NAMALWA (cell line): Measurements from ENCODE around the gene ARID1B.

Source experiments
- DNase-seq: peaks from one replicate; pipeline ENCODE4 v3.0.0-alpha.2; 2015; ENCODE audit warnings: low spot score

Gene ARID1B

DNA sequence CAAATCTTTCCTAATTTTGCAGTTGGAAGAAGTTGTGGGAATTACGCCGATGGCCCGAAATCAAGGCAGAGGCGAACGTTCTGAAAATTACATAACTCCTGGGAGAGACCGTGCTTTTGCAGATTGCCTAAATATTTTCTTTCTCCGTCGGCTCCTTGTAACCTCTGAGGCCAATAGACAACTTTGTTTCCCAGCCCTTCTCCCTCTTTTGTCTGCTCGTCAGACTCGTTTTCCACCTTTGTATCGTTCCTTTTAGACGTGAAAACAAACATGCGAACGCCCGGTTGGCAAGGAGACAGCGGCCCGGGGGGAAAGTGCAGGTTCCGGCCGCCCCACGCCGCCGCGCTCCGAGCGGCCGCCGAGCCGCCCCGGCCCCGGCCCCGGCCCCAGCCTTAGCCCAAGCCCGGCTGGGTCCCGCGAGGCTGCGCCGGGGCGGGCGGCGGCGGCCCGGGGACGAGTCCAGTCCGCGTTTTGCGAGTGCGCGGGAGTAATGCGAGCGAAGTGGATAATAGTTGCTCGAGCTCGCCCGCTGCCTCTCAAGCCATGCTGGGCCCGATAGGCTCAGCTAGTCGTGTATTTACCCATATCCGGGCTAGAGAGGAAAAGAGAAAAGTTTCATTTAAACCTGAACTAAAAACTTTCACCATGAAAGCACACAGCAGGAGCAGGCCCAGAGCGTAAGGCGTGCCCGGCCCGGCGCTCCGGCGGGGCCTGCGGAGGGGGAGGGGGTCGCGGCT is at the start of gene ARID1B:
Gene ARID1B (plus strand): TSS at position 539 of the 737 bp plus-strand sequence. CDS start 303 bp downstream, outside the sequence.
- peak; percentile 91 for DNase-seq

DNA sequence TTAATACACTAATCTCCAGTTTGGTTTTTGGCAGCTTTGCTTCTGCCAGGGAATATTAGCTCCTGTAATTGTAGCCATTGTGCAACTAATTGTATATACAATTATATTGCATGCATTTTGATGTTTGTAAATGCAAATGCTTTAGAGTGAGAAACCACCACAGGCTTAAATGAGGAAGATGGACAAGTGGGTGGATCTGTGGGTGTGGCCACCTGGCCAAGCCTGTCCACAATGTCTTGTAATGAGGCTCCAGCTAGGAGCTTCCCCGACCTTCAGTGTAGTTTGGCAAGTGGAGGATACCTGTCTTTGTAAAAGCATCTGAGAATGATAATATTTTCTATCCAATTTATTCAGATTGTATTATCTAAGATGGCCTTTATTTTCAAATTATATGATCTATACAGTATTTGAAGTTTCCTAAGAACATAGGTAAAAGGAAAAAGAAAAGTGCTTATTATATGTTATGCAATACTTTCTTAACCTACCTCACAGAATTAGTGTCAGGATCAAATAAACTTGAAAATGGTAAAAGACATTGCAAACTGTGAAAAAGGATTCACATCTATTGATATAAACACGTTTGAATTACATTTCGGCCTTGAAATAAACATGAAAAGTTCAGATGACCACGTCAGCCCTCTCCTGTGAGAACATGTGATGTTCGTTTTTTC is 49.3 kb upstream of the ARID1B start:
- no peak for DNase-seq

DNA sequence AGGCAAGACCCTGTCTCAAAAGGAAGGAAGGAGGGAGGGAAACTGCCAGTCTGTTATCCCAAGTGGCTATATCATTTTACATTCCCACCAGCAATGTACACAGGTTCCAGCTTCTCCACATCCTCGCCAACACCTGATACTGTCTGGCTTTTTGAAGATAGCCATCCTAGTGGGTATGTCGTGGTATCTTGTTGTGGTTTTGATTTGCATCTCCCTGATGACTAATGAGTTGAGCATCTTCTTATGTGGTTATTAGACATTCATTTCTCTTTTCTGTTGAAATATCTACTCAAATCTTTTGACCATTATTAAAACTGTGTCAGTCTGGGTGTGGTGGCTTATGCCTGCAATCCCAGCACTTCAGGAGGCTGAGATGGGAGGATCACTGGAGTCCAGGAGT is 47.9 kb upstream of the ARID1B start:
- DNase-seq: peak; percentile 27

DNA sequence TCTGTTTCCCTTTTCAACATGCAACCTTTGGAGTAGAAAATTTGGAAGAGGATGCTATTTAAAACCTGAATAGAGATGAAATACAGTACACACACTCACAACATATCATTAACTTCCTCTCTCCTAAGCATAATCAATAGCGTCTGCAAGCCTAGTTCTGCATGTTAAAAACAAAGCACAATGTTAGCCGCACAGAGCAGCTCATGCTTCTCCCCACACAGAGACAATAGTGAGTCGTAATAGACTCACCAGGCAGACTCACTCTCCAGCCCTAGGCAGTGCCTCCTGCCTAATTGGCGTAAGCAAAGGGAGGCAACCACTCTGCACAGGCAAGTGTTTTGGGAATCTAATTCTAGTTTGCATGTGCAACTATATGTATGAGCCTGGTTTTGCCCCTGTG is 45.8 kb upstream of the ARID1B start:
- no peak for DNase-seq

- DNase-seq: no peak
Observed at GRCh38 chr6:156735751-156736150, 41.4 kb upstream of the ARID1B start.

DNA sequence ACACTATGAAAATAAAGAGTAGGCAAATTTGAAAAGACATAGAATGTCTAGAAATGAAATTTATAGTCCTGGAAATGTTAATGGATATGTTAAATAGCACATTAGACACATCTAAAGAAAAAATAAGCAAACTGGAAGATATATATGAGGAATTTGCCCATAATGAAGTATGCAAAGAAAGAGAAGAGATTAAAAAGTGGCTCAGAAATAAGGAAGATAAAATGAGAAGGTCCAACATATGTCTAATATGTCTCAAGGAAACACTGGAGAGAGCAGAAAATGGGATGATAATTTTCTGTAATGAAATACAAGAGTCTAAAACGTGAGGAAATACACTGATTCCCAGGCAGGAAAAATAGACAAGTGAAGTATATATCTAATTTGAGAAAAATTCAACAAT is 36.6 kb upstream of the ARID1B start:
- DNase-seq: no peak

- peak; percentile 82 for DNase-seq
Observed at GRCh38 chr6:156741287-156742073, 35.7 kb upstream of the ARID1B start.

- DNase-seq: no peak
Observed at GRCh38 chr6:156747715-156748114, 29.5 kb upstream of the ARID1B start.

DNA sequence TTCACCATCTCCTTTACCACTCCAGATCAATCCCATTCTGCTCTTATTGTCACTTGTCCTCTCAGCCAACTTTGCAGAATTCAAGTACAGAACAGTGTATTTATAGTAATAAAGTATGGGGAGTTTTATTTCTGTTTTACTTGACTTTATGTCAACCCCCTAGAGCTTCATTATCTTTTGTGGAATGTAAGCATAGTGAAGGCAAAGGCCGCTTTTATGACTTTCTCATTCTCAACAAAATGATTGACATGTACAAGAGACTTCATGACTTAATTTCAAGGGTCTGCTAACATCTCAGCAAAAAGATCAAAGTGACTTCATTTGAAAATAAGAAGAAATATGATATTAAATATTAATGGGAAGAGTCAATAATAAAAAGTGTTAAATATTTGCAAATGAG is 28.7 kb upstream of the ARID1B start:
- DNase-seq: no peak

DNA sequence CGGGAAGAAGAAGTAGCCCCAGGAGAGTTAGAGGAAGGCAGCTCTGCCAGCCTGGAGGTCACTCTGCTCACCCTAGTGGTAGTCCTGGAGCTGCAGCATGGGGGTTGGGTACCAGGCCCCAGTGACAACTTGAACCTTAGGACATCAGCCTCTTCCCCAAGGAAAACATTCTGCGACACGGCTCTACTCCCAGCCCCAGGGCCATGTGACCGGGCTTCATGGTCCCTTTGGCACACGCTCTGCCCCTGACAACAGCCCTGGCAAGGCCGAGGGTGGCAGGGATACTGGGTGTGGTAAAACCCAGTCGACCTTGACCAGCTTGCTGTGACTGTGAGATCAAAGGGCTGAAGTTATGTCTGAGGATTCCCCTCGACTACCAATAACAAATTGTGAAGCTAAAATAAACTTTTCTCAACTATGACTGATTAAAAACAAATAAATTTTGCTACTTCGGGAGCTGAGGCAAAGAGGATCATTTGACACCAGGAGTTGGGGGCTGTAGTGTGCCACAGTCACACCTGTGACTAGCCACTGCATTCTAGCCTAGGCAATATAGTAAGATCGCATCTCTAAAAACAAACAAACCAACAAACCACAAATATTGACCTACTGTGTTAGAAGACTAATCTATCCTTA is 24.4 kb upstream of the ARID1B start:
- peak; percentile 78 for DNase-seq

DNA sequence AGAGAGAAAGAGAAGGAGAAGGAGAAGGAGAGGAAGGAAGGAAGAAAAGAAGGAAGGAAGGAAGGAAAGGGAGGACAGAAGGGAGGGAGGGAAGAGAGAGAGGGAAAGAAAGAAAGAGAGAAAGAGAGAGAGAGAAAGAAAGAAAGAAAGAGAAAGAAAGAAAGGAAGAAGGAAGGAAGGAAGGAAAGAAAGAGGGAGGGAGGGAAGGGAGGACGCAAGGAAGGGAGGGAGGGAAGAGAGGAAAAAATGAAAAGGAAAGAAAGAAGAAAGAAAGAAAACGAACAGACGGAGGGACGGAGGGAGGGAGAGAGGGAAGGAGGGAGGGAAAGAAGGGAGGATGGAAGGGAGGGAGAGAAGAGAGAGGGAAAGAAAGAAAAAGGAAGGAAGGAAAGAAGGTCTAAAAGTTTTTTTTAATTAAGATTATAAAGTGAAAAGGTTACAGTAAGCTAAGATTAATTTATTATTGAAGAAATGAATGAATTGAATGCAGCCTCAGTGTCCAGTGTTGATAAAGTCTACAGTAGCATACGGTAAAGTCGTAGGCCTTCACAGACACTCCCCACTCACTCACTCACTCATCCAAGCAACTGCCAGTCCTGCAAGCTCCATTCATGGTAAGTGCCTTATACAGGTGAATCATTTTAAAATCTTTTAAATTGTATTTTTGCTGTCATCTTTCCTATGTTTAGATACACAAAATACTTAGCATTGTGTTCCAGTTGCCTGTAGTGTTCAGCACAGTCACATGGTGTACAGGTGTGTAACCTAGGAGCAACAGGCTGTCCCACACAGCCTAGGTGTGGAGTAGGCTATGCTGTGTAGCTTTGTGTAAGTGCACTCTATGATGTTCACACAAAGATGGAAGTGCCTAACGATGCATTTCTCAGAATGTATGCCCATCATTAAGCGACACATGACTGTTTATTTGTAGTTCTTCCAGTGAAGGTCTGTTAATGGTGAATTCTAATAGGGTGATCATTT is 20.3 kb upstream of the ARID1B start:
- no peak for DNase-seq

GRCh38 chr6:156757849-156758248 is 19.3 kb upstream of the ARID1B start:
- no peak for DNase-seq

- peak; percentile 70 for DNase-seq
Observed at GRCh38 chr6:156760377-156760776, 16.8 kb upstream of the ARID1B start.

GRCh38 chr6:156762547-156762946 is 14.6 kb upstream of the ARID1B start:
- no peak for DNase-seq

GRCh38 chr6:156765117-156765516 is 12.1 kb upstream of the ARID1B start:
- DNase-seq: no peak

DNA sequence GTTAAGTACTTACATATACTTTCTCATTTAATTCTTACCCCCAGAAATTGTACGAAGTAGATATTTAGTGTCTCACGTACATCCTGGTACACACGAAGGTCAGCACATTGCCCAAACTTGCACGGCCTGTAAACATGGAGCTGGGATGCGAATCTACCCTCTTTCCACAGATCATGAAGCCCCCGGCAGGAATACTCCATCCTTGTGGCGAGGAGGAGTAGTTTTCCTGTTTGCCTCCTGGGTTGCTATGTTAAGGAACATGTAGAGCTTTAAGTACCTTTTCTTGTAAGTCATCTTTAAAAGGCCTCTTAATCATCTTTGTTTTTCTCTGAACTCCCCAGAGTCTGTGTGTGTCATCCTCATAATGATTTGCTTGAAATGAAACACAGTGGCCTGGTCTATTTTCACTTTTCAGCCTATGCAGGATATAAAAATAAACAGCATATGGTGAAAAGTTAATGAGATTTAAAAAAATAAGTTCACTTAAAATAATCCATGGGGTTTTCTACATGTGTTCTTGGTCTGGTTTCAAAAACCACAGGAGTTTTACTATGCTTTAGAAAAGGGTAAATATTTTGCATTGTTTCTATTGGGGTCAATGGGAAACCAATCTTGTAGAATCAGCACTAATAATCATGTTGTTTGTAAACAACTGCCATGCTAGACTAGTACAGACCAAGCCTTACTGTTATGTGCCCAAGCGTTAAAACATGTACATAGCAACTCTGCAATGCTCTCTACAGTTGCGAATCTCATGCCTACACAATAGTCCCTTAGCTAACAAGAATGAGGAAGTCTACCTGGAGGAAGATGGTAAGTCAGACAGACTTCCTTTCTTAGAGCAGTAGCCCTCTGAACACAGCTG is 9.3 kb upstream of the ARID1B start:
- peak; percentile 65 for DNase-seq

DNA sequence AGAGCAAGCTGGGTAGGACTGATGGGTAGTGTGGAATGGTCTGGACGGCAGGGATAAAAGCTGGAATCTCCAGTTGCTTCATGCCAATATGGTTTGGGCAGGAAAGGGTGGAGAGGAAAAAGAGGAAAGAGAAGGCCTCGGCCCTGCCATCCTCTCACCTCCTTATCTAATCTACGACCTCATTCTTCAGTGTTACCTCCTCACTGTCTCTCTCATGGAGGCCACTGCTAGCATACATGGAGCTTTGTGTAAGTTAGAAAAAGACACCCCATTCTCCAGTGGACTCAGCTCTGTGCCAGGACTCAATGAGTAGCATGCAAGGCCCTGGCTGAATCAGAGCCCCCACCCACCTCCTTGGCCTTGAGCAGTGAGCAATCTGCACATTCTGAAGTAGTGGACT is 6.1 kb upstream of the ARID1B start:
- no peak for DNase-seq

DNA sequence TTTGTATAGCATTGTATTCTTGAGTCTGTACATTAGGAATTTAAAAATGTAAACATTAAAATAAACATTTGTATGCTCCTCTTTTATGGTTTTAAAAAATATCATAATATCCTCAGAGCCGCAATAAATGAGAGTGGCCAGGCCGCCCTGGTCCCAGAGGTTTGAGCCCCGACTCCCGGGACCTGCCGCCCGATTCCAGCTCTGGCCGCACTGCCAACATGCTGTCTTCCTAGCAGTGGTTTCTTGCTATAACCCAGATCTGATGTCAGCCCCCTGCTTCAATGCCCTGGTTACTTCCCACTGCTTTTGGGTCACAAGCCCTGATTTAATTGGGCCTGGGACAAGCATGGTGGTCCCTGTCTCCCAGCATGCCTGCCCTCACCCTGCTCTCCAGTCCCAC is 5.4 kb upstream of the ARID1B start:
- no peak for DNase-seq

DNA sequence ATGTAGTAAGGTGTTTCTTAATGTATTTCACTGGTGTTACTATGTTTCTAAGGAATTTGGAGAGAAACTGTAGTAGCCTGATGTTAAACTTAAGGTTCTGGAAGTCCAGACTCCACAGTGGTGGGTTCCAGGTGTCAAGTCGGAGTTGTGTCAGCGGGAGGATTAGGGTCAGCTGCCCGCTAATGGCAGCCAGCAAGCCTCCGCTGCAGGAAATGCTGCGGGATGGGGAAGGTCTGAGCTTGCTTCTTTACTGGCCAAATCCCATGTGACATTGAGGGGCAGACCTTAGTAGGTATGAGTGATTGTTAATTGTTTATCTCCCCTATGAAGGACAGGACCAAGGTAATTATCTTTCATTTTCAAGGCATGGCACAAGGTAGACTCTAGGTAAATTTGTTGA is 3.7 kb upstream of the ARID1B start:
- DNase-seq: no peak
